Right renal pelvis (tissue), 4 donors: ENCODE measurements around the gene MMP28. TPM values are rescaled to one million over a fixed set of nuclear protein-coding genes. Genes with fewer than 3 reads are reported as not detected.

Experiments
- DNase-seq, 4 donors: peaks; one replicate each; pipeline ENCODE4 v3.0.0-alpha.2; 2013; ENCODE audit warnings: low read depth in 4 of 4, low spot score in 3 of 4, missing footprints in 1 of 4
- polyA plus RNA-seq, 4 donors: library from polyadenylated mRNA; unstranded; fragments of 120-200 nt; gene quantifications; one replicate each; pipeline ENCODE4 v1.2.1, GENCODE V29; 2013; ENCODE audit not compliant: insufficient read length in 4 of 4

MMP28 gene
- polyA plus RNA-seq, 4 donors: 1.3 to 2.2 (median 1.5) TPM

- DNase-seq: no peak
These were observed 66.9 kb downstream of the MMP28 start for GRCh38 chr17:35728551-35728950.

DNA sequence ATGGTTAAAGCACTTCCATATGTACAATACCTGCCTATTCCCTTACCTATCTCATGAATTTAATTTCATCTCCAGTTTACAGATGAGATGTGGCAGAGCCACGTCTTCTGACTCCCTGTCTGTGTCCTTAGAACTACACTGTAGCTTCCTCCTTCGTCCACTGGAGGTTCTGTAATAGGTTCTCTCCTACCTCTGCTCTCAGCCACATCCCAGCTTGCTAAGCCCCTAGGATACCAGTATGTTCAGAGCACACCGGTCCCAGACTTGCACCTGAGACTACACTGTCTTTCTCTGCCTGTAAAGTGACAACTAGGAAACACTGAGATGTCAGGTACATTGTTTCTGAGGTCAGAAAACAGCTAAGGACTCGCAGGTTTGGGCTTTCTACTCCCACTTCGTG is 67.8 kb downstream of the MMP28 start:
- DNase-seq: no peak

- no peak for DNase-seq
These were observed 68.4 kb downstream of the MMP28 start for GRCh38 chr17:35726953-35727460.

GRCh38 chr17:35726127-35726952 is 69.1 kb downstream of the MMP28 start:
- DNase-seq: peak in 3 of 4 donors; percentile 43 to 51 (median 47)

- no peak for DNase-seq
These were observed 69.7 kb downstream of the MMP28 start for GRCh38 chr17:35725802-35726126.

DNA sequence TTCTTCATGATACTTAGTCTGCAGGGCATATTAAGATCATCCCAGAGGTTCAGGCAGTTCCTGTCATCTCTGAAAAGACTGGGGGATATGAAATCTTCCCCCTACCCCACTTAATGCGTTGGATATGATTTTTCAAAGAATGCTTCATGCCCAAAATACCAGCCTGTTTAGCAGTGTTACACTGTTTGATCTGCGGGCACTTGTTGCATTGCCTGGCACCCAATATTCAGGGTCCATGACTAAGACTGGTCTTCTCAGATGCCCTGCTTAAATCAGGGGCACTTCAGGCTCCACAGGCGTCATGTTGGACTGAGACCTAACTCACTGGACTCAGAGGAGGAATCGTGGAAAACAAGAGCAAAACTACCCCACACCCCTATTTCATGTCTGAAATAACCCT is 70.4 kb downstream of the MMP28 start:
- no peak for DNase-seq

- DNase-seq: no peak
These were observed 71.7 kb downstream of the MMP28 start for GRCh38 chr17:35723735-35724134.

DNA sequence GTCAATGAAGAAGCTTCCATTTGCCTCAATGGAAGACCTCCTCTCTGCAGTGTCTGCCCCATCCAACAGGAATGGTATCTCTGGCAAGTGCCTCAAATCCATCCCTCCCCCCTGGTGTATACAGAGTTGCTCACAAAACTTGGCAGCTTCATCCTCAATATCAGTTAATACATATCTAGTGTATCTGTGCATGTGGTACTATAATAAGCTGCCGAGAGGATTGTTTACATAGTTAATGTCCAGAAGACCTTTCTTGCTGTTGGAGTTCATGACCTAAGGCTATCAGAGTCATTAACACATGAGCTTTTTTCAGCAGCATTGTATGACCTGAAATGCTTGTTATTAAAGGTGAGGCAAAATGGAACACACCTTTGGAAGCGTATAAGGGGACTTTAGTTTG is 78.0 kb downstream of the MMP28 start:
- DNase-seq: no peak

GRCh38 chr17:35716897-35717465 is 78.5 kb downstream of the MMP28 start:
- no peak for DNase-seq

DNA sequence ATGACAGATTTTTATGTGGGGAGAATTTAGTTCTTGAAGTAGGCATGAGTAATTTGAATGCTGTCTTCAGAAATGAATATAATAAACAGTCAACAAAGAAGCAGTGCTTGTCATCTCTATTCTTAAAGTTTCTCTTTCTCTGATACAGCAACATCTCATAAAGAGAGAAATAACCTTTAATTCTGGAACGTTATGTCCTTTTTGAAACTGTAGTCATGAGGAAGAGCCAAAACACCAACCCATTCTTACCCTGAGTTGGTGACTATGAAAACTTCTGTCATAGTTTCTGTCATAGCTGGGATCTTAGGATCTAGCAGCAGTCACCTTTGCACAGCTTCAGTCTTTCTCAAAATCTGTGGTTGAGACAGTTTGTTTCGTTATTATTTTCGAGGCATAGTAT is 79.3 kb downstream of the MMP28 start:
- no peak for DNase-seq

Other genes starting within 250 kb of the MMP28 start
- under 1 TPM; 0.15 to 0.32 (median 0.21) TPM for gene SLFN14, start 234.8 kb downstream of the MMP28 start, polyA plus RNA-seq
- gene PEX12, start 217.1 kb downstream of the MMP28 start, polyA plus RNA-seq: 10 to 100 TPM; 11.8 to 14.9 (median 13.4) TPM
- 100 to 1,000 TPM; 119 to 139 (median 134) TPM for gene AP2B1, start 208.3 kb downstream of the MMP28 start, polyA plus RNA-seq
- gene RASL10B, start 64.0 kb downstream of the MMP28 start, polyA plus RNA-seq: 10 to 100 TPM; 12.2 to 14.0 (median 12.5) TPM
- under 1 TPM in 2 of 4 donors, not detected in 2; 0.05 to 0.07 TPM for gene GAS2L2, start 42.4 kb downstream of the MMP28 start, polyA plus RNA-seq
- under 1 TPM in 3 of 4 donors, not detected in 1; 0.08 to 0.22 (median 0.20) TPM for gene C17orf50, start 34.8 kb downstream of the MMP28 start, polyA plus RNA-seq
- 100 to 1,000 TPM; 194 to 227 (median 224) TPM for gene TAF15, start 13.8 kb upstream of the MMP28 start, polyA plus RNA-seq
- under 1 TPM in 2 of 4 donors, not detected in 2; 0.06 to 0.10 TPM for gene HEATR9, start 73.2 kb upstream of the MMP28 start, polyA plus RNA-seq
- 1 to 10 TPM in 3 of 4 donors, under 1 TPM in 1; 1.00 to 2.1 (median 1.5) TPM for gene CCL5, start 84.7 kb upstream of the MMP28 start, polyA plus RNA-seq
- gene RDM1, start 135.1 kb upstream of the MMP28 start, polyA plus RNA-seq: 1 to 10 TPM; 1.5 to 4.2 (median 2.7) TPM
- not detected for gene LYZL6, start 148.1 kb upstream of the MMP28 start, polyA plus RNA-seq
- under 1 TPM; 0.09 to 0.39 (median 0.20) TPM for gene CCL16, start 185.9 kb upstream of the MMP28 start, polyA plus RNA-seq
- gene CCL14, start 191.1 kb upstream of the MMP28 start, polyA plus RNA-seq: 10 to 100 TPM; 15.2 to 27.2 (median 18.9) TPM
- 10 to 100 TPM in 1 of 4 donors, 1 to 10 TPM in 3; 7.7 to 10.0 (median 8.3) TPM for gene CCL15, start 205.9 kb upstream of the MMP28 start, polyA plus RNA-seq
- under 1 TPM in 2 of 4 donors, not detected in 2; 0.35 to 0.48 TPM for gene CCL23, start 222.3 kb upstream of the MMP28 start, polyA plus RNA-seq